Osteocyte (in vitro differentiated cells): ENCODE measurements around the gene PDGFB. TPM values are rescaled to one million over a fixed set of nuclear protein-coding genes. Genes with fewer than 3 reads are reported as not detected.
A peak's percentile ranks its signal among the peaks of the same experiment; 100 is the strongest.

Experiments
- DNase-seq: peaks from one replicate; pipeline ENCODE4 v3.0.0; 2021; ENCODE audit warnings: mixed read lengths; ENCODE audit not compliant: unreplicated experiment; ENCODE audit errors: extremely low spot score
- H3K27ac Mint-ChIP-seq: one replicate; pipeline ENCODE4 v1.8.0; 2021; ENCODE audit warnings: mild to moderate bottlenecking, mixed read lengths; ENCODE audit not compliant: unreplicated experiment
- H3K27me3 Mint-ChIP-seq: one replicate; pipeline ENCODE4 v1.8.0; 2021; ENCODE audit warnings: mixed read lengths; ENCODE audit not compliant: unreplicated experiment
- H3K36me3 Mint-ChIP-seq: one replicate; pipeline ENCODE4 v1.8.0; 2021; ENCODE audit warnings: mixed read lengths; ENCODE audit not compliant: unreplicated experiment
- H3K4me1 Mint-ChIP-seq: one replicate; pipeline ENCODE4 v1.8.0; 2021; ENCODE audit warnings: mixed read lengths; ENCODE audit not compliant: unreplicated experiment
- H3K4me3 Mint-ChIP-seq: one replicate; pipeline ENCODE4 v1.8.0; 2021; ENCODE audit warnings: mild to moderate bottlenecking, moderate library complexity, mixed read lengths; ENCODE audit not compliant: unreplicated experiment
- H3K9me3 Mint-ChIP-seq: one replicate; pipeline ENCODE4 v1.8.0; 2021; ENCODE audit warnings: mixed read lengths; ENCODE audit not compliant: unreplicated experiment
- total RNA-seq: library from RNA; stranded (reverse); gene quantifications from 2 replicates; pipeline ENCODE4 v1.2.1, GENCODE V29; 2021
- TF ChIP-seq, protein P1 (sequence below): fragments of 200-600 bp; sonication (generic); IDR thresholded peaks from 2 replicates; pipeline ENCODE4 v1.5.0; 2021; ENCODE audit warnings: antibody characterized with exemption, mild to moderate bottlenecking, moderate library complexity

The PDGFB gene
- total RNA-seq, 1 donor from 2014 or later, result 16.8 TPM

DNA sequence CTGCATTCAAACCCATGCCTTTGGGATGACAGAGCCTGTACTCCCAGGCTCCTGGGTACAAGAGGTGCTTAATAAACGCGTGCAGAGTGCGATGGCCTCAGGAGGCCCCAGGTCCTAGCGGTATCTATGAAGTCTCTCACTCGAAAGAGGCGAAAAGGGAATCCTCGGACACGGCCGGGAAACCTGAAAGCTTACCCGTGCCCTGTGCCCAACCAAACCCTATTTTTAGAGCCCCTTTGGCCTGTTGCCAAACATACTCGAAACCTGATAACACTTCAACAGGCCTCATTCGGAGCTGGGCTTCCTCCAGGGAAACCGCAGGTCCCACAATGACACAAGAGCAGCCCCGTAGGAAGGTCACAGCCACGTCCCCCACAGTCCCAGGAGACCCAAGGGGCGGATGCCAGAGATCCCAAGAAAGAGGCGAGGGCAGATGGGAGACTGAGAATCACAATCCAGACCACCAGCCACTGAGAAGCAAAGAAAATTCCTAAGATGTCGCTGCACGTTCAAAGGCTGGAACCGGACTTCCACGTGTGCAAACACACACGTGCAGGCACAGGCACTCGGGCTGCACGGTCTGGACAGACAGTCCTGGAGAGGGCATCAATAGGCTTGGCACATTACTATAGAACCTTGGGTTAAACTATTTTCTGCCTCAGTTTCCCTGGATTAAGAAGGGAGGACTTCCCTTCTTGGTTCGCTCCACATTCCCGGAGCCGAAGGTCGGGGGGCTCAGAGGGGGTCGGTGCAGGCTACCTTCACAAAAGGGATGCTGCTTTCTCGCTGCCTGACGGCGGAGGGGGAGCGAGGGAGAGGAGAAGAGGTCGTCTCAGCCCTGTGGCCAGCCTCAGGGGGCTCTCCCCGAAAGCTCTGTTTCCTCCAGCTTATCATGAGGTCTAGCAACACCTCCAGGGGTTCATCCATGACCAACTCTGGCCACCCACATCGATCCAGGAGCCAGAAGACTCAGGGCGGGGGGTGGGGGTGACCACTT lies 8.2 kb downstream of the PDGFB start:
- DNase-seq, result no peak
- no peaks in the 10 kb centered on the region for H3K9me3 Mint-ChIP-seq
- H3K36me3 Mint-ChIP-seq, result peaks cover 2% of the 10 kb centered on the region
- TF ChIP-seq, protein P1, sequence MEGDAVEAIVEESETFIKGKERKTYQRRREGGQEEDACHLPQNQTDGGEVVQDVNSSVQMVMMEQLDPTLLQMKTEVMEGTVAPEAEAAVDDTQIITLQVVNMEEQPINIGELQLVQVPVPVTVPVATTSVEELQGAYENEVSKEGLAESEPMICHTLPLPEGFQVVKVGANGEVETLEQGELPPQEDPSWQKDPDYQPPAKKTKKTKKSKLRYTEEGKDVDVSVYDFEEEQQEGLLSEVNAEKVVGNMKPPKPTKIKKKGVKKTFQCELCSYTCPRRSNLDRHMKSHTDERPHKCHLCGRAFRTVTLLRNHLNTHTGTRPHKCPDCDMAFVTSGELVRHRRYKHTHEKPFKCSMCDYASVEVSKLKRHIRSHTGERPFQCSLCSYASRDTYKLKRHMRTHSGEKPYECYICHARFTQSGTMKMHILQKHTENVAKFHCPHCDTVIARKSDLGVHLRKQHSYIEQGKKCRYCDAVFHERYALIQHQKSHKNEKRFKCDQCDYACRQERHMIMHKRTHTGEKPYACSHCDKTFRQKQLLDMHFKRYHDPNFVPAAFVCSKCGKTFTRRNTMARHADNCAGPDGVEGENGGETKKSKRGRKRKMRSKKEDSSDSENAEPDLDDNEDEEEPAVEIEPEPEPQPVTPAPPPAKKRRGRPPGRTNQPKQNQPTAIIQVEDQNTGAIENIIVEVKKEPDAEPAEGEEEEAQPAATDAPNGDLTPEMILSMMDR, result no peak
- H3K4me3 Mint-ChIP-seq, result no peak overlapping the region
- H3K27me3 Mint-ChIP-seq, result no peaks in the 10 kb centered on the region
- H3K4me1 Mint-ChIP-seq, result peaks cover 65% of the 10 kb centered on the region
- H3K27ac Mint-ChIP-seq, result peak overlapping the region; percentile 23

DNA sequence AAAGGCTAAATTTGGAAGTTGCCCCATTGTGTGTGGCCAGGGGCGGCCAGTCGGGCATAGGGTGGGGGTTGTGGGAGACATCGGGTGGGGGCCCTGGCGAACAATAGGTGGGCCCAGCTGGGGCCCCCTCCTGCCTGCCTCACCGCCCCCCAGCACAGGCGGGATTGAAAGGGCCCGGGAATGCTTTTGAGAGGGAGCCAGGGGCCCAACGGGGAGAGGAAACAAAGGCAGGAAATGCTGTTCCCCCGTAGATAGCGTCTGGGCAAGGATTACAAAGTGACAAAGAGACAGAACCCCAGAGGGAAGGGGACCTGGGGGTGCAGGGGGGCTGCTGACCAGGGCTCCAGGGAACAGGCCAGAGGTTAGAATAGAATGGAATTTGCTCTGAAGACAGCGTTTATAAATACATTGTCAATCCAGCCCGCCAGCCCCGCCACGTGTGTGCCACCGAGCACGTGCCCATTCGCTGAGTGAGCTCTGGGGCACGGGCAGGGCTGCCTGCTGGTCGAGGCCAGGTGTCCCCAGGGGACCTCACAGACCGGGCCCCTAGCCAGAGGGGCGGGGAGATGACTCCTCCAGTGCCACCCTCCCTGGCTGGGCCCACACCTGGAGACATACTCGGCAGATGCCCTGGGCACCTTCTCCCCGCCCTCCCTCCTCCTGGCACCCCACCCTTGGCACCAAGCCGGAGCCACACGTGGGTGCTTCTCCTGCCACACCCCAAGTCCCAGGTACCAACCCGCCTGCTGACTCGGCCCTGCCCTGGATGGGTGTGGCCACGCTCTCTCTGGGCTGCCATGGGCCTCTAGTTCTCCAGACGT lies 9.7 kb downstream of the PDGFB start:
- H3K4me1 Mint-ChIP-seq, result peaks cover 57% of the 10 kb centered on the region
- DNase-seq, result no peak
- H3K27me3 Mint-ChIP-seq, result no peaks in the 10 kb centered on the region
- no peaks in the 10 kb centered on the region for H3K9me3 Mint-ChIP-seq
- no peak overlapping the region for H3K4me3 Mint-ChIP-seq
- H3K27ac Mint-ChIP-seq, result no peak overlapping the region
- peaks cover 2% of the 10 kb centered on the region for H3K36me3 Mint-ChIP-seq
- TF ChIP-seq, protein P1, result no peak

DNA sequence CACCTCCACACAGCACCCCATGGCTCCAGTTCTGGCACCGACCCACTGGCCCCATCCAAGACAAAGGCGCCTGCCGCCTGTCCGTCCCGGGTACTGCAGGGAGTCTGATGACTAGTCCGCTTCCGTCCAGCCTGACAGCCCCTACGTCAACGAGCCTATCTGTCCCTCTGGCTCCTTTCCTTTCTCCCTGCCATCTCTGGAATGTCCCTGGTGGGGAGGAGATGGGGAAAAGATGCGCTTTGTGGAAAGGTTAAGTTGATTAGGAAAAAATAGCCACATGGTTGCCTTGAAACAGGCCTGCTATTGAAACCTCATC lies 10.4 kb downstream of the PDGFB start:
- Mint-ChIP-seq H3K36me3 (peaks cover 5% of the 10 kb centered on the region), H3K27ac (peak overlapping the region; percentile 60), H3K4me3 (no peak overlapping the region), H3K4me1 (peaks cover 51% of the 10 kb centered on the region), H3K9me3 (no peaks in the 10 kb centered on the region), H3K27me3 (no peaks in the 10 kb centered on the region)
- TF ChIP-seq, protein P1, result no peak
- DNase-seq, result no peak

DNA sequence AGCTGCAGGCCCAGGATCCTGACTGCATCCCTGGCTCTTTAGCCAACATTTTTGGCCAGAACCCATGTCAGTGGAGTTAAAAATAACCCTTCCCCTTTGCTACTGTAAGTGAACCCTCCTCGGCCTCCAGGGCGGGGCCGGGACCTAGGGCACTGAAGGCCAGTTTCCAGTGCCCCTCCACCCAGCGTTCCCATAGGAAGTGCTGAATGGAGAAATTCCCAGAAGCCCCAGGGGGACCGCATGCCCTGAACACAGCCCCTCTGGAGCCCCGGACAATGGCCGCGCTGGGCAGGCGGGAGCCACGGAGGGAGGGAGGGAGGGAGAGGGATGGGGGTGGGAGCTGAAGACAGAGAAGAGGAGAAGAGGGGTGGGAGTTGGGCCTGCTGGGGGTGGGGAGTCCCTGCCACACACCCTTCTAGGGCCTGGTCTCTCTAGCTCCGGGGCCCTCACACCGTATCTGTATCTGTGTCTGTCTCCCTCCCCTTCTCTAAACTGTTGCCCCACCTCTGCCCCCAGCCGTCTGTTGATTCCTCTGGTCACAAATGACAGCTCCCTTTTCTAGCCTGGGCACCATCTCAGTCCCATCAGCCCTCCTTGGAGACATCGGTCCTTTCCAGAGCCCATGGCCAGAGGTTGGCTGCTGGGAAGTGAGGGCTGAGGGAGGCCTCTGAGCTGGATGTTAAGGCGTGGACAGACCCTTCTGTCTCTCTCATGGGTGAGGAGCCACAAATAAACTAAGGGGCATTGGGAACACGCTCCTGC lies 10.9 kb downstream of the PDGFB start:
- peak overlapping the region; percentile 60 for H3K27ac Mint-ChIP-seq
- peaks cover 50% of the 10 kb centered on the region for H3K4me1 Mint-ChIP-seq

More for the DNA sequence above, 10.9 kb downstream of the PDGFB start:
- DNase-seq, result no peak
- Mint-ChIP-seq H3K4me3 (no peak overlapping the region), H3K36me3 (peaks cover 8% of the 10 kb centered on the region), H3K9me3 (no peaks in the 10 kb centered on the region), H3K27me3 (no peaks in the 10 kb centered on the region)
- TF ChIP-seq, protein P1, result no peak
